PFSK-1 (cell line): ENCODE results near the gene ADAMTSL5.

Source experiments
- FOXP2 ChIP-seq: optimal IDR thresholded peaks from 2 replicates; pipeline ENCODE3; 2011; ENCODE audit warnings: borderline replicate concordance, control low read depth, inconsistent platforms; ENCODE audit not compliant: insufficient read depth; ENCODE audit errors: extremely low read length, extremely low read depth
- POLR2AphosphoS5 ChIP-seq: IDR thresholded peaks from 2 replicates; pipeline ENCODE4 v1.6.1; 2012; ENCODE audit warnings: low read depth, mild to moderate bottlenecking, control low read depth, low read length, moderate library complexity
- TF ChIP-seq, protein P1 (sequence below), 2 experiments: IDR thresholded peaks; 2 replicates each; pipeline versions ENCODE4 v1.6.1 to v1.8.0; 2011 to 2012; ENCODE audit warnings: low read depth in 2 of 2, low read length in 2 of 2, control low read depth in 1 of 2, inconsistent platforms in 1 of 2, mild to moderate bottlenecking in 1 of 2, moderate library complexity in 1 of 2; ENCODE audit not compliant: insufficient read depth in 1 of 2

GRCh38 chr19:1465191-1466016 lies 47.4 kb downstream of the ADAMTSL5 start:
- TF ChIP-seq, protein P1, sequence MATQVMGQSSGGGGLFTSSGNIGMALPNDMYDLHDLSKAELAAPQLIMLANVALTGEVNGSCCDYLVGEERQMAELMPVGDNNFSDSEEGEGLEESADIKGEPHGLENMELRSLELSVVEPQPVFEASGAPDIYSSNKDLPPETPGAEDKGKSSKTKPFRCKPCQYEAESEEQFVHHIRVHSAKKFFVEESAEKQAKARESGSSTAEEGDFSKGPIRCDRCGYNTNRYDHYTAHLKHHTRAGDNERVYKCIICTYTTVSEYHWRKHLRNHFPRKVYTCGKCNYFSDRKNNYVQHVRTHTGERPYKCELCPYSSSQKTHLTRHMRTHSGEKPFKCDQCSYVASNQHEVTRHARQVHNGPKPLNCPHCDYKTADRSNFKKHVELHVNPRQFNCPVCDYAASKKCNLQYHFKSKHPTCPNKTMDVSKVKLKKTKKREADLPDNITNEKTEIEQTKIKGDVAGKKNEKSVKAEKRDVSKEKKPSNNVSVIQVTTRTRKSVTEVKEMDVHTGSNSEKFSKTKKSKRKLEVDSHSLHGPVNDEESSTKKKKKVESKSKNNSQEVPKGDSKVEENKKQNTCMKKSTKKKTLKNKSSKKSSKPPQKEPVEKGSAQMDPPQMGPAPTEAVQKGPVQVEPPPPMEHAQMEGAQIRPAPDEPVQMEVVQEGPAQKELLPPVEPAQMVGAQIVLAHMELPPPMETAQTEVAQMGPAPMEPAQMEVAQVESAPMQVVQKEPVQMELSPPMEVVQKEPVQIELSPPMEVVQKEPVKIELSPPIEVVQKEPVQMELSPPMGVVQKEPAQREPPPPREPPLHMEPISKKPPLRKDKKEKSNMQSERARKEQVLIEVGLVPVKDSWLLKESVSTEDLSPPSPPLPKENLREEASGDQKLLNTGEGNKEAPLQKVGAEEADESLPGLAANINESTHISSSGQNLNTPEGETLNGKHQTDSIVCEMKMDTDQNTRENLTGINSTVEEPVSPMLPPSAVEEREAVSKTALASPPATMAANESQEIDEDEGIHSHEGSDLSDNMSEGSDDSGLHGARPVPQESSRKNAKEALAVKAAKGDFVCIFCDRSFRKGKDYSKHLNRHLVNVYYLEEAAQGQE (IDR thresholded peaks at IDR 0.05; ENCODE audit: insufficient read depth in 1 of 2, low read depth in 2 of 2, low read length in 2 of 2) = no peak
- TF ChIP-seq POLR2AphosphoS5 (no peak), FOXP2 (no peak)
